ENCODE data around the gene DLEC1.

DNA sequence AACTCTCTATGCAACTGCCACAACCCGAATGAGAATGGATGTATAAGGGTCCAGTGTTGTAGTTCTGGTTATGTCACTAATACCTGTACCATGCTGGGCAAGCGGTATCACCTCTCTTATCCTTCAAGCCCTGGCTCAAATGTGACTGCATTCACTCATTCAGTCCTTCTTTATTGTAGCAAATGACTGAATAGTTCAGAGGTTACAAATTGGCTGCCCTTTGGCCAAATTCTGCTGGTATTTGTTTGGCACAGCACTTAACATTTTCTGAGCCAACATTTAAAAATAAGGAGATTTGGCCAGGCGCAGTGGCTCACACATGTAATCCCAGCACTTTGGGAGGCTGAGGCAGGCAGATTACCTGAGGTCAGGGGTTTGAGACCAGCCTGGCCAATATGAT lies 47.5 kb downstream of the DLEC1 start:
- TF ChIP-seq POLR2A (IDR thresholded peaks at IDR 0.05) = no peak
- TF ChIP-seq, protein P1, sequence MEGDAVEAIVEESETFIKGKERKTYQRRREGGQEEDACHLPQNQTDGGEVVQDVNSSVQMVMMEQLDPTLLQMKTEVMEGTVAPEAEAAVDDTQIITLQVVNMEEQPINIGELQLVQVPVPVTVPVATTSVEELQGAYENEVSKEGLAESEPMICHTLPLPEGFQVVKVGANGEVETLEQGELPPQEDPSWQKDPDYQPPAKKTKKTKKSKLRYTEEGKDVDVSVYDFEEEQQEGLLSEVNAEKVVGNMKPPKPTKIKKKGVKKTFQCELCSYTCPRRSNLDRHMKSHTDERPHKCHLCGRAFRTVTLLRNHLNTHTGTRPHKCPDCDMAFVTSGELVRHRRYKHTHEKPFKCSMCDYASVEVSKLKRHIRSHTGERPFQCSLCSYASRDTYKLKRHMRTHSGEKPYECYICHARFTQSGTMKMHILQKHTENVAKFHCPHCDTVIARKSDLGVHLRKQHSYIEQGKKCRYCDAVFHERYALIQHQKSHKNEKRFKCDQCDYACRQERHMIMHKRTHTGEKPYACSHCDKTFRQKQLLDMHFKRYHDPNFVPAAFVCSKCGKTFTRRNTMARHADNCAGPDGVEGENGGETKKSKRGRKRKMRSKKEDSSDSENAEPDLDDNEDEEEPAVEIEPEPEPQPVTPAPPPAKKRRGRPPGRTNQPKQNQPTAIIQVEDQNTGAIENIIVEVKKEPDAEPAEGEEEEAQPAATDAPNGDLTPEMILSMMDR (IDR thresholded peaks at IDR 0.05) = no peak
